A673 (cell line): Measurements from ENCODE around the gene TMEM179B. TPM values are rescaled to one million over a fixed set of nuclear protein-coding genes. Genes with fewer than 3 reads are reported as not detected.

Source experiments
- BruUV-seq: library from RNA; stranded (reverse); fragments of 400-500 nt; replicated peaks from 2 replicates; lab custom pipeline; 2021; lab: Mats Ljungman, UMichigan
- CTCF ChIA-PET: fragments of 300-600 bp; sonication (Branson Sonifier 250); formaldehyde crosslinking; loops from one replicate; lab custom pipeline; 2022; ENCODE audit warnings: antibody characterized with exemption; lab: Charles Lee
- POLR2A ChIA-PET: fragments of 300-600 bp; sonication (Branson Sonifier 250); formaldehyde crosslinking; loops from one replicate; lab custom pipeline; 2022; ENCODE audit warnings: antibody characterized with exemption; ENCODE audit not compliant: low non-redundant PET; lab: Charles Lee
- DNase-seq: peaks from one replicate; pipeline ENCODE4 v3.0.0-alpha.2; 2015; ENCODE audit warnings: low spot score
- H3K27ac ChIP-seq: fragments of 200-600 bp; sonication (generic); 2 replicates; pipeline ENCODE4 v1.5.1; 2016; ENCODE audit warnings: mixed run types, low read depth, mild to moderate bottlenecking, mixed read lengths, antibody characterized with exemption, low read length; ENCODE audit not compliant: poor library complexity, severe bottlenecking
- H3K27me3 ChIP-seq: fragments of 200-600 bp; sonication (generic); replicated peaks from 2 replicates; pipeline ENCODE4 v1.6.1; 2017; ENCODE audit warnings: mixed run types, low read depth, mild to moderate bottlenecking, mixed read lengths, antibody characterized with exemption, low read length; ENCODE audit not compliant: insufficient read depth, poor library complexity
- H3K36me3 ChIP-seq: fragments of 200-600 bp; sonication (generic); 2 replicates; pipeline ENCODE4 v1.6.1; 2016; ENCODE audit warnings: mixed run types, mild to moderate bottlenecking, mixed read lengths, antibody characterized with exemption, low read length; ENCODE audit not compliant: insufficient read depth, poor library complexity, severe bottlenecking
- H3K4me1 ChIP-seq: fragments of 200-600 bp; sonication (generic); 2 replicates; pipeline ENCODE4 v1.6.1; 2017; ENCODE audit warnings: mixed run types, mild to moderate bottlenecking, mixed read lengths, antibody characterized with exemption, low read length; ENCODE audit not compliant: insufficient read depth, poor library complexity, severe bottlenecking
- H3K4me3 ChIP-seq: fragments of 200-600 bp; sonication (generic); 2 replicates; pipeline ENCODE4 v1.5.1; 2016; ENCODE audit warnings: low read depth, mixed run types, mild to moderate bottlenecking, mixed read lengths, low read length; ENCODE audit not compliant: poor library complexity, severe bottlenecking
- H3K9me3 ChIP-seq: fragments of 200-600 bp; sonication (generic); 2 replicates; pipeline ENCODE4 v1.6.1; 2016; ENCODE audit warnings: mixed run types, low read depth, mild to moderate bottlenecking, mixed read lengths, antibody characterized with exemption, low read length; ENCODE audit not compliant: poor library complexity, severe bottlenecking
- EZH2 ChIP-seq: fragments of 200-600 bp; sonication (generic); IDR thresholded peaks from 2 replicates; pipeline ENCODE4 v1.6.1; 2017; ENCODE audit warnings: borderline replicate concordance, low read depth, mild to moderate bottlenecking, mixed read lengths, antibody characterized with exemption, low read length; ENCODE audit not compliant: poor library complexity, severe bottlenecking
- intact Hi-C: fragments of 100-400 bp; cut with micrococcal nuclease; formaldehyde crosslinking; loops from one replicate; pipeline ENCODE4 v1.10.0; 2022; ENCODE audit not compliant: unreplicated experiment
- total RNA-seq: library from RNA; stranded (reverse); gene quantifications from 2 replicates; pipeline ENCODE4 v1.2.3, GENCODE V29; 2021
- TF ChIP-seq, protein P1 (sequence below): fragments of 300-800, 200-600 bp; sonication (generic); conservative IDR thresholded peaks from 2 replicates; pipeline ENCODE4 v1.5.1; 2017; ENCODE audit warnings: low read depth, mild to moderate bottlenecking, antibody characterized with exemption, low read length, moderate library complexity, mixed read lengths

TMEM179B gene
- total RNA-seq, 1 experiment from 2014 or later: 52.1 TPM

DNA sequence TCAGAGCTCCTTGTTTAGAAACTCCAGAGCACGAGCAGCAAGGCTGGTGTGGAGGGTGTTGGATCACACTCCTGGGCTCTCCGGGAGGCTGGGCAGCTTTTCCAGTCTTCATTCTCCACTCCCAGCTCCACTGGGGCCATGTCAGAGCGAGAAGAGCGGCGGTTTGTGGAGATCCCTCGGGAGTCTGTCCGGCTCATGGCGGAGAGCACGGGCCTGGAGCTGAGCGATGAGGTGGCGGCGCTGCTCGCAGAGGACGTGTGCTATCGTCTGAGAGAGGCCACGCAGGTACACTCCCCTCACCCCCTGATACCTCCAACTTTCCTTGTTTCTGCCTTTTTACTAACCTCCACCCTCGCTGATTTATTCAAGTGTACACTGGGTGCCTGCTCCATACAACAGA lies 11.6 kb upstream of the TMEM179B start:
- Histone ChIP-seq H3K36me3 (peaks cover 44% of the 10 kb centered on the region), H3K27ac (no peak overlapping the region), H3K4me1 (peaks cover 9% of the 10 kb centered on the region), H3K4me3 (no peak overlapping the region), H3K27me3 (no peaks in the 10 kb centered on the region), H3K9me3 (no peaks in the 10 kb centered on the region)
- intact Hi-C loops: no loop called here
- no peak for DNase-seq
- BruUV-seq: no TSS peak
- CTCF ChIA-PET: no interaction called here
- POLR2A ChIA-PET: interaction anchor here (0.6 kb wide), 1 partner anchor 41 kb away, joined by 3 read pairs; no protein-coding TSS in a partner anchor
- no peak for TF ChIP-seq EZH2
- TF ChIP-seq, protein P1, sequence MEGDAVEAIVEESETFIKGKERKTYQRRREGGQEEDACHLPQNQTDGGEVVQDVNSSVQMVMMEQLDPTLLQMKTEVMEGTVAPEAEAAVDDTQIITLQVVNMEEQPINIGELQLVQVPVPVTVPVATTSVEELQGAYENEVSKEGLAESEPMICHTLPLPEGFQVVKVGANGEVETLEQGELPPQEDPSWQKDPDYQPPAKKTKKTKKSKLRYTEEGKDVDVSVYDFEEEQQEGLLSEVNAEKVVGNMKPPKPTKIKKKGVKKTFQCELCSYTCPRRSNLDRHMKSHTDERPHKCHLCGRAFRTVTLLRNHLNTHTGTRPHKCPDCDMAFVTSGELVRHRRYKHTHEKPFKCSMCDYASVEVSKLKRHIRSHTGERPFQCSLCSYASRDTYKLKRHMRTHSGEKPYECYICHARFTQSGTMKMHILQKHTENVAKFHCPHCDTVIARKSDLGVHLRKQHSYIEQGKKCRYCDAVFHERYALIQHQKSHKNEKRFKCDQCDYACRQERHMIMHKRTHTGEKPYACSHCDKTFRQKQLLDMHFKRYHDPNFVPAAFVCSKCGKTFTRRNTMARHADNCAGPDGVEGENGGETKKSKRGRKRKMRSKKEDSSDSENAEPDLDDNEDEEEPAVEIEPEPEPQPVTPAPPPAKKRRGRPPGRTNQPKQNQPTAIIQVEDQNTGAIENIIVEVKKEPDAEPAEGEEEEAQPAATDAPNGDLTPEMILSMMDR: no peak

DNA sequence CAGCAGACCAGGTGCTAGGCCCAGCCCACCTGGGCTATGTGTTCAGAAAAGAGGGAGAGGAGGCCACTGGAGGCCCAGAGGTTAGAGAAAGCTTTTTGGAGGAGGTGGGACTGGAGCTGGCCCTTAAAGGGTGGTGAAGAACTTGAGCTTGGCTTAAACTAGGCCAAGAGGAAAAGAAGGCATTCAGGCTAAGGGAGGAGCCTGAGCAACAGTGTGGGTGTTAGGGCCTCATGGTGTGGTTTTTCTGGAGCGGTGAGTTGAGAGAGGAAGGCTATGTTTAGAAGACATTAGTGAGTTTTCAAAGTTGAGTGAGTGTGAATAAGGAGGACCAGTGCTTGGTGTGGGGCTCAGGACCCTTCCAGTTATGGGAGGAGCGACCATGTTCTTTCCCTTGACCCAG lies 9.8 kb upstream of the TMEM179B start:
- intact Hi-C loops: no loop called here
- POLR2A ChIA-PET: interaction anchor here (0.5 kb wide), 1 partner anchor 124 kb away, joined by 9 read pairs; no protein-coding TSS in a partner anchor

DNA sequence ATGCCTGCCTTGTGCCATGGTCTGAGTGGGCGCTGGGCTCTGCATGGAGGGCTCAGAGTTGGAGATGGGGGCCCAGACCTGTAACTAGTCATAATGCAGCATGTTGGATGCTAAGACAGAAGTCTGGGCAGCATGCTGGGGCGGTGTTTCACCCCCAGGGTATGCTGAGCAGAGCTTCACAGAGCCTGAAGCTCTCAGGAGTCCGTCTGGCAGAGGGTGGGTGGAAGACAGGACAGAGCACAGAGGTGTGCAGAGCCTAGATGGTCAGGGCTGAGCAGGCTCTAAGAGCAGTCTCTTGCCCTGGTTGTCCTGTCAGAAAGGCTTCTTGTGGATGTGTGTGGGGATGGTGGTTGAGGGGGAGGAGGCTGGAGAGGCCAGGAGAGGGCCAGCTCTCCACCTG lies 8.8 kb upstream of the TMEM179B start:
- H3K27ac ChIP-seq: no peak overlapping the region
- no peaks in the 10 kb centered on the region for H3K9me3 ChIP-seq
- no peak for DNase-seq
- no peaks in the 10 kb centered on the region for H3K4me1 ChIP-seq
- no peak overlapping the region for H3K4me3 ChIP-seq
- CTCF ChIA-PET: no interaction called here
- no peaks in the 10 kb centered on the region for H3K27me3 ChIP-seq
- POLR2A ChIA-PET: interaction anchor here (0.6 kb wide), 1 partner anchor 48 kb away, joined by 3 read pairs; no protein-coding TSS in a partner anchor
- TF ChIP-seq, protein P1: no peak
- TF ChIP-seq EZH2: no peak
- BruUV-seq: no TSS peak
- intact Hi-C loops: no loop called here
- peaks cover 63% of the 10 kb centered on the region for H3K36me3 ChIP-seq

More for the DNA sequence above, 9.8 kb upstream of the TMEM179B start:
- Histone ChIP-seq H3K9me3 (no peaks in the 10 kb centered on the region), H3K4me3 (no peak overlapping the region), H3K27me3 (no peaks in the 10 kb centered on the region), H3K36me3 (peaks cover 53% of the 10 kb centered on the region), H3K4me1 (peaks cover under 1% of the 10 kb centered on the region), H3K27ac (peak overlapping the region; percentile 16)
- BruUV-seq: no TSS peak
- TF ChIP-seq, protein P1: no peak
- CTCF ChIA-PET: no interaction called here
- DNase-seq: no peak
